ENCODE measurements around the gene STK32B. TPM values are rescaled to one million over a fixed set of nuclear protein-coding genes. Genes with fewer than 3 reads are reported as not detected.

STK32B gene
- total and polyA plus RNA-seq, 7 donors, result 0.14 to 0.73 (median 0.52) TPM

- no peak for TF ChIP-seq CTCF (IDR thresholded peaks at IDR 0.05)
- ATAC-seq, result no peak
Observed at GRCh38 chr4:5385741-5386311, 334.5 kb downstream of the STK32B start.

GRCh38 chr4:5386921-5387320 is 335.6 kb downstream of the STK32B start:
- H3K27ac ChIP-seq, result no peak overlapping the region
- DNase-seq (no peak), ATAC-seq (no peak)
- no peaks in the 10 kb centered on the region for H3K4me1 ChIP-seq
- H3K27me3 ChIP-seq (ENCODE audit: insufficient read depth in 3 of 3, low read length in 2 of 3), result no peaks in the 10 kb centered on the region
- intact Hi-C loops (cut with DNase I), result no loop called here
- H3K36me3 ChIP-seq (ENCODE audit: insufficient read depth in 1 of 2, low read depth in 1 of 2), result no peaks in the 10 kb centered on the region
- H3K4me3 ChIP-seq, result no peak overlapping the region
- 70 to 75% (median 72%) methylated on average over 14 of the region's 14 CpGs for WGBS, 3 donors
- no peaks in the 10 kb centered on the region for H3K9me3 ChIP-seq
- no peak for TF ChIP-seq CTCF (IDR thresholded peaks at IDR 0.05)

More at GRCh38 chr4:5385741-5386311, 334.5 kb downstream of the STK32B start:
- WGBS, 3 donors, result 25 to 48% (median 44%) methylated on average over 4 of the region's 4 CpGs
- no peak for DNase-seq
- no peak overlapping the region for H3K4me3 ChIP-seq
- no peak overlapping the region for H3K27ac ChIP-seq
- no peaks in the 10 kb centered on the region for H3K4me1 ChIP-seq
- intact Hi-C loops (cut with DNase I), result no loop called here
- H3K27me3 ChIP-seq (ENCODE audit: insufficient read depth in 3 of 3, low read length in 2 of 3), result no peaks in the 10 kb centered on the region
- H3K36me3 ChIP-seq (ENCODE audit: insufficient read depth in 1 of 2, low read depth in 1 of 2), result no peaks in the 10 kb centered on the region
- no peaks in the 10 kb centered on the region for H3K9me3 ChIP-seq

GRCh38 chr4:5387457-5387856 is 336.2 kb downstream of the STK32B start:
- intact Hi-C loops (cut with DNase I), result no loop called here
- no peak for DNase-seq
- Histone ChIP-seq H3K27ac (no peak overlapping the region), H3K4me1 (no peaks in the 10 kb centered on the region), H3K9me3 (no peaks in the 10 kb centered on the region), H3K4me3 (no peak overlapping the region), H3K36me3 (ENCODE audit: insufficient read depth in 1 of 2, low read depth in 1 of 2) (no peaks in the 10 kb centered on the region), H3K27me3 (ENCODE audit: insufficient read depth in 3 of 3, low read length in 2 of 3) (no peaks in the 10 kb centered on the region)
- TF ChIP-seq CTCF (IDR thresholded peaks at IDR 0.05), result no peak
- 73 to 77% (median 76%) methylated on average over 7 of the region's 7 CpGs for WGBS, 3 donors
- ATAC-seq, result no peak

GRCh38 chr4:5389756-5390310 is 338.6 kb downstream of the STK32B start:
- Histone ChIP-seq H3K4me3 (no peak overlapping the region), H3K27ac (no peak overlapping the region), H3K36me3 (ENCODE audit: insufficient read depth in 1 of 2, low read depth in 1 of 2) (no peaks in the 10 kb centered on the region), H3K9me3 (no peaks in the 10 kb centered on the region), H3K4me1 (no peaks in the 10 kb centered on the region), H3K27me3 (ENCODE audit: insufficient read depth in 3 of 3, low read length in 2 of 3) (no peaks in the 10 kb centered on the region)
- WGBS, 3 donors, result 31 to 52% (median 47%) methylated on average over 3 of the region's 3 CpGs
- ATAC-seq (no peak), DNase-seq (no peak)
- TF ChIP-seq CTCF (IDR thresholded peaks at IDR 0.05), result no peak
- intact Hi-C loops (cut with DNase I), result no loop called here

- Histone ChIP-seq H3K27me3 (ENCODE audit: insufficient read depth in 3 of 3, low read length in 2 of 3) (no peaks in the 10 kb centered on the region), H3K27ac (no peak overlapping the region), H3K4me1 (no peaks in the 10 kb centered on the region), H3K36me3 (ENCODE audit: insufficient read depth in 1 of 2, low read depth in 1 of 2) (no peaks in the 10 kb centered on the region), H3K4me3 (no peak overlapping the region), H3K9me3 (no peaks in the 10 kb centered on the region)
- DNase-seq, result no peak
- 72 to 82% (median 75%) methylated on average over 4 of the region's 4 CpGs for WGBS, 3 donors
- intact Hi-C loops (cut with DNase I), result no loop called here
- TF ChIP-seq CTCF (IDR thresholded peaks at IDR 0.05), result no peak
- ATAC-seq, result no peak
Observed at GRCh38 chr4:5391492-5391891, 340.2 kb downstream of the STK32B start.

Data from psoas muscle (tissue), 8 donors.